HG03521 (cell line): ENCODE data around the gene TMEM263.
A peak's percentile ranks its signal among the peaks of the same experiment; 100 is the strongest.

Experiments
- ATAC-seq: cut with Tn5 transposase; IDR thresholded peaks from one replicate; pipeline ENCODE4 v1.9.1; 2021; ENCODE audit warnings: mild to moderate bottlenecking, moderate library complexity; ENCODE audit not compliant: unreplicated experiment

TMEM263 gene

DNA sequence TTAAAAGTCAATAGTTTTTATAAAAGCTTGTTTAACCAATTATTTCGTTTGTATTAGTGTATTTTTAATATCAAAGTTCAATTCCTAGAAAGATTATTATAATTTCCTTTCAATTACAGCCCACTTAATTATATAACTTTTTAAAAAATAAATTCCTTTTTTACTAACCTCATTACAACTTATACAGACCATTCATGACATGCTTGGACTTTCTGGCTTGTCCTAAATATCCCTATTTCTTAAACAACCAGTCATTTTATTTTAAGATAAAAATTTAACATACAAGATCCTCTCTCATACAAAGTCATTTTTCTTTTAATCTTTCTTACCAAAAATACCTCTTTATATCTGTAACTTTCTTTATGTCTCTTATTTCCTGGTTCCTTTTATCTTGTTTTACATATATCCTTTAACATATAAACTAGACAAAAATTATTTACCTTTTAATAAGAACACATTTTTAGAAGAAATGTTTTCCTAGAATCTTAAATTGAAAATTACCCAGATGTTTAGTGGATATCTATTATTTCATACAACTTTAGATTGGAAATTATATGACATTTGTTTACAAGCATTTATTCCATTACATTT is 10.4 kb upstream of the TMEM263 start:
- ATAC-seq = no peak

DNA sequence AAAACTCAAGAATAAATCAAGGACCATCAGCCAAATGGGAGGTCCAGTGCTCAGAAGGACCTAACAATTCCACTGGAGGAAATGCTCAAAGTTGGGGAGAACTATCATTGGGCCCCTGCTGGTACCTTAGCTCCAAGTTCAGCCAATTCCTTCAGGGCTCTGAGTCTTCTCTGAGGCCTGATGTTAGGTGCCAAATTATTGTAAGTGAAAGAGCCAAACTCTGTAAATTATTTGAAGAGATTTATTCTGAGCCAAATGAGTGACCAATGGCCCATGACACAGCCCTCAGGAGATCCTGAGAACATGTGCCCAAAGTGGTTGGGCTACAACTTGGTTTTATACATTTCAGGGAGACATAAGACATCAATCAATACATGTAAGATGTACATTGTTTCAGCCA is 8.2 kb upstream of the TMEM263 start:
- no peak for ATAC-seq

DNA sequence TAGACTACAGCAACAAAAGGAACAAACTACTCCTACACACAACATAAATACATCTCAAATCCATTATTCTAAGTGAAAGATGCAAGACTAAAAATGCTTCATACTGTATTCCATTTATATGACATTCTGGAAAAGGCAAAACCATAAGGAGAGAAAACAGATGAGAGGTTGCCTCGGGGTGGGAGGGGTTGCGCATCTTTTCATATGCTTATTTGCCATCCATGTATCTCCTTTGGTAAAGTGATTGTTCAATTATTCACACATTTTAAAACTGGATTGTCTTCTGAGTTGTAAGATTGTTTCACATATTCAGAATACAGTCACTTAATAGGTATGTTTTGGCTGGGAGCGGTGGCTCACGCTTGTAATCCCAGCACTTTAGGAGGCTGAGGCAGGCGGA is 5.1 kb upstream of the TMEM263 start:
- ATAC-seq = no peak

DNA sequence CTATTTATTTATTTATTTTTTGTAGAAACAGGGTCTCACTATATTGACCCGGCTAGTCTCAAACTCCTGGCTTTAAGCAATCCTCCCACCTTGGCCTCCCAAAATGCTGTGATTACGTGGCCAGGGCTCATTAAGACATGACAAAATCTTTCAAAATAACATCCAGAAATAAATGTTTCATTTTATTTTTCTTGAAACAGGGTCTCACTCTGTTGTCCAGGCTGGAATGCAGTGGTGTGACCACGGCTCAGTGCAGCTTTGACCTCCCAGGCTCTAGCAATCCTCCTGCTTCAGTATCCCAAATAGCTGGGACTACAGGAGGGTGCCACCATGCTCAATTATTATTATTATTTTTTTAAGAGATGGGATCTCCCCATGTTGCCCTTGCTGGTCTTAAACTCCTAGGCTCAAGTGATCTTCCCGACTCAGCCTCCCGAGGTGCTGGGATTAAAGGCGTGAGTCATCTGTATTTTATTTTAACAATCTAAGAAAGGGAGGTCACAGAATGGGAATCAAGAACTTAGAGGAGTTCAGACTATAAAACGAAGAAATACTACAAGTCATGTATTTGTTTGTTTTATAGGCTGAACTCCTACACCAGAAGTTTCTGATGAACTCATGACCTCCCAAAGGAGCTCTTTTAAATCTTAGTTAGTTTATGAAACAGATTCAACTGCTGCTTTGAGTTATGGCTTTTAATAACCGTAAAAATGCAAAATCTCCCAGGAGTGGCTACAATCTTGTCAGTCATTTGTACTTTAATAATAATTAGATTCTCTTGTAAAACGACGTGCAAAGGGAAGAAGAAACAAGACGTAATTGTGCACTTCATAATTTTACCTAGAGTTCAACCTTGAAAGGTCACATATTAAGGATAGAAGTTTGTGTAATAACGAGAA is 2.1 kb upstream of the TMEM263 start:
- no peak for ATAC-seq

DNA sequence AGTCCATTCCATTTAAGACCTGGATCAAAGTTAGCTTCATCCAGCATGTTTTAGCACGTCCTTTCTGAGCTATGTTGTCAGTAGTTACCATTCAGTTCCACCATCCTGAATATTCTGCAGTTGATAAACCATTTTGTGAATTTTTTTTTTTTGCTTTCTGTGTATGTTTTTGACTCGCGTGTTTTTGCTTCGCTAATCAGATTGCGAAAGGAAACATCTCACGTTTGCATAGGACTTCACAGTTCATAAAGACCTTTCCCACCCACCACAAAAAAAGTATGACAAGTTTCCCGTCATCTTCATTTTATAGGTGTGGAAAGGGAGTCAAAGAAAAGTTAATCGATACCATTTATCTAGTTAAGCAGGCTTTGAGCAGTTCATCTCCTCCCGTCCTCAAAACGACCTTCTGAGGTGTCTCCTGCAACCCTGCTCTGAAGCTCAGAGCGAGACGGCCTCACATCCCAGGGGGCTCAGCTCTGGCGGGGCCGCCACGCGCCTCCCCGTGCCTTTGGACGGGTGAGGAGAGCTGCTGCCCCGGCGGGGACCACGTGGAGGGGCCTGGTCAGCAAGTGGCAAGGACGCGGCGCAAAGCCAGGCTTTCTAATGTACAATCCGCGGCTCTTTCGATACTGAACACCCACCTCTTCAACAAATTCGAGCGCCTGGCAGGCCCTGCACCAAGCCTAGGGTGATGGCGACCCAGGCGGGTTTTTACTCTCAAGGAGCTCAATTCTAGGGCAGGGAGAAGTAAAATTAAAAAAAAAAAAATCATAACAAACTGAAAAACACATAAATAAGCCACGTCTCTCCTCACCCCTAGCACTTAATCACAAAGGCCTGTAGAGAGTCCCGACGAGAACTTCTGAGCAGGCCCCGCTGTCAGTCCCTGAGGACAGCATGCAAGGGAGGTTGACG is 988 bp upstream of the TMEM263 start:
- peak; percentile 3 for ATAC-seq

DNA sequence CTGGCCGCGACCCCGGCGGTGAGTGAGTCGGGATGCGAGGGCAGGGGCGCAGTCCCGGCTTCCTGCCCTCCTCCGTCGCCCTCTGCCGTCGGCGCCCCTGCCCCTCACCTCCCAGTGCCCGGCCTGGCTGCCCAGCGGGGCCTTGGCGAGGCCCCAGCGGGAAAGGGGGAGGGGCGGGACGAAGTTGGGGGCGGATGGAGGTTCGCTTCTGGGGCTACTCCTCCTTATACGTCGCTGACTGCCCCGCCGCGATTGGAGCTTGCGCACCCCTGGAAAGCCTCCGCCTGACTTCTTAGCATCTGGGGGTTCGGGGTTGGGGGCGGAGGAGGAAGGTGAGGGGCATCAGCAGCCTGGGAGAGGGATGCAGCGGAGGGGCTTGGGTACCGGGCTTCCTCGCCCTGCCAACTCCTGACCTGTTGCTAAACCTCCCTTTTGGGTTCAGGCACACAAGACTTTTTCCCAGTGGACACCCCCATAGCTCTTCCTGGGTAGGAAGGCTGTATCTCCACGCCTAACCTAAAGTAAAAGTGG is 406 bp downstream of the TMEM263 start:
- peak; percentile 35 for ATAC-seq

DNA sequence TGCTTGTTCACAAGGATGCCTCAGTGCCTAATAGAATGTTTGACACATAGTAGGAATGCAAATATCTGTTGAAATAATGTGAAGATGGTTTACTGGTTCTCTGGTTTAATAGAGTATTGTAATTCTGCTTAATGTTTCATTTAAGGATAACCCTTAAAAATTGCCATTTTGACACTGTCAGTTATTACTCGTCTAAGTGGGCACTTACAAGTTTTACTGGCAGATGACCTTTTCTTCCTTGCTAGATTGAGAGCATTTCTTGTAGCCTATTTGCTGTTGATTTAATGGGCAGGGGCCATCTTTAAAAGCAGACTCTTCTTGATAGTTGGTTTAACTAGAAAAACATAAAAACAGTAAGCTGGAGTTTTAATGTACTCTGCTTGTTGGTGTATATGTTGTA is 1.9 kb downstream of the TMEM263 start:
- no peak for ATAC-seq

DNA sequence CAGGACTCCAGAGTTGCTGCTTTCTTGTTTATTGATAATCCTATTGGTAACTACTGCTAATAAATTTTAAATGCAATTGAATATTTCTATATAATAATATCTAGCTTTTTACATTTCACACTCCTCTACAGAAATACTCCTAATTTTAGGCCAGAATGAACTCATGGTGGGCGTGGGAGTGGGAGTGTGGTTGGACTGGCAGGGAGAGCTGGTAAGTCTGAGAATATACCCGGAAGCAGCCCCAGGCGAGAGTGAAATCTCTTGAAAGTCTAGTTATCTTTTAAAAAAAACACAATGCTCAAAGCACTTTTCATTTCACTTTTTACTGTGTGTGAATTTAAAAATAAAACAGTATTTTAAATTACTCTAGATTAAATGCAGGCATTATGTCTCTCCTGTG is 4.7 kb downstream of the TMEM263 start:
- ATAC-seq = no peak

DNA sequence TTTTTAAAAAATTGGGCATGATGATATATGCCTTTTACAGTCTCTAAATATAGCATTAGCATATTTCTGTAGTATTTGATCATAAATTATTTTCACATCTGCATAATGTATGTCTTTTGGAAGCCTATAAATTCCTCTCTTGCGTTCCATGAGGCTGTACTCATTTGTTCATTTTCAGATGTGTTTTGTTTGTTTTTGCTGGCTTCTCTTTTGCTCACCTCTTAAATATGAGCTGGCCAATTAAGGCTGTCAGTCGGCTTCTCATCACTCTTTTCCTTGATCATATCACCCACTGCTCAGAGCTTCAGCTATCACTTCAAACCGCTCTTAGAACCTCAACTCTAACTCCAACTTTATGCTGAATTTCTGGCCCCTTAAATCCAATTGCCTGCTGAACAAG is 6.6 kb downstream of the TMEM263 start:
- ATAC-seq = no peak

DNA sequence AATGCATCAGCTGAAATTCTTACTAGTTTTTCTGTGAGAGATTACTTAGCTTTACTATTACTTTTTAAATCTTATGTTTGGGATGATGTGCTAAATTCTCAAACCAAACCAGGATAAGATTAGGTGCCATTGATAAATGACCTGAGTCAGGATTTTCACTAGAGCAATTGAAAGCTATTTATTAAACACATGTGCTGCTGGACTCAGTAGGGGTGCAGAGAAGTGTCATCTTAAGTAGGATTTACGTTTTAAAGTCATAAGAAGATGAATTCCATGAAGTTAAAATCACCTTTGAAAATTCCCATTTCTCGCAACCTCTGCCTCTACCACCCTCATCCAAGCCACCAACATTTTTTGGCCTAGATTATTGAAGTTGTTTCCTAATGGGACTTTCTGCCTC is 8.8 kb downstream of the TMEM263 start:
- ATAC-seq = no peak

DNA sequence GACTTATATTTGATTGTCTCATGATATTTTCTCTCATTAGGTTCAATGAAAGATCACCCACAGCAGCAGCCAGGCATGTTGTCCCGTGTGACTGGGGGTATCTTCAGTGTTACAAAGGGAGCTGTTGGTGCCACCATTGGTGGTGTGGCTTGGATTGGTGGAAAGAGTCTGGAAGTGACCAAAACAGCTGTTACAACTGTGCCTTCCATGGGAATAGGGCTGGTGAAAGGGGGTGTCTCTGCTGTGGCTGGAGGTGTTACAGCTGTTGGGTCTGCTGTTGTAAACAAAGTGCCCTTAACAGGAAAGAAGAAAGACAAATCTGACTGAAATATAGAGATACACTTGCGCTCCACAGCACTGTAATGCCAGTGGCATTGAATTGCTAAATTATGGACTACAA is 15.4 kb downstream of the TMEM263 start:
- no peak for ATAC-seq

DNA sequence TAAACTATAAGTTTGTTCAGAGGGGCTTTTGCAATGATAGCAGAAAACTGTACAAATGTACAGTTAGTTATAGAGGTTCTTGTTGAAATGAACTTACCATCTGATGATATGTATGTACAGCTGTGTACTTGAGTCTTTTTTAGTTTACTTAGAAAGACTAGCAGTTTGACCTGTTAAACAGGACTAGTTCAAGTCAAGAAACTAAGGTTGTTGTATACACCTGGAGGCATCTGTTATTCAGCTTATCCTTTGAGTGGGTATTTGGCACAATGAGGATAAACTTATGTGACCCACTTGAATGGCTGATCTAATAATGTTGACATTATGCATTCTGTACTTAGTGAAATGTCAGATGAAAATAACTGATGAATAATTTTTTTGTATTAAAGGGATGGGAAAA is 17.8 kb downstream of the TMEM263 start:
- ATAC-seq = no peak

DNA sequence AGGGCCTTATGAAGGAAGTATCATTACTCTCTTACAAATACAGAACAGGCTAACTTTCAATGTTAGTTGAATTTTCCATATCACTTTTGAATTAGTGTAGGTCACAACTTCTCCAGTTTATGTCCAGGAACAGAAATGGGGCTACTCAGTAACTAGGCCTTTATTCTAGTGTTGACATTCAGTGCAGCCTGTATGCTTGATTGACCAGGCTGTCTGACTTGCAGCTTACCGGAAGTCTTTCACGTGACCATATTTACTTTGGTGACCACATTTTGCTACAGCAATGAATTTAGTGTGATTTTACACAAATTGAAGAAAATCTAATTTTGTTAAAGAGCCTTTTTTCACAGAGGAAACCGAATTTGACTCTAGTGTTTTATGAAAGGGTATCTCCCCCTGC is 18.8 kb downstream of the TMEM263 start:
- ATAC-seq = peak; percentile 79

DNA sequence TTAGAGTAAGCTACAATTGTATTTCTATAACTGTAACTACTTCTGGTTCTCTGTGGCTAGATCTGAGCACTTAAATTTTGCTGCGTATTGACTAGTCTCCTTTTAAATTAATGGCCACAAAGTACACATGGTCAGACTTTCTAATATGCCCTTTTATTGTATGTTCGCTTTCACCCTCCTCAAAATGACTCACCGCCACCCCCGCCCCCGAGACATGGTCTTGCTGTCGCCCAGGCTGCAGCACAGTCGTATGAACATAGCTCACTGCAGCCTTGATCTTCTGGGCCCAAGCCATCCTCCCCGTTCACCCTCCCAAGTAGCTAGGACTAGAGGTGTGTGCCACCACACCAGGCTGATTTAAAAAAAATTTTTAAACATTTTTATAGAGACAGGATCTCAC is 19.4 kb downstream of the TMEM263 start:
- no peak for ATAC-seq

DNA sequence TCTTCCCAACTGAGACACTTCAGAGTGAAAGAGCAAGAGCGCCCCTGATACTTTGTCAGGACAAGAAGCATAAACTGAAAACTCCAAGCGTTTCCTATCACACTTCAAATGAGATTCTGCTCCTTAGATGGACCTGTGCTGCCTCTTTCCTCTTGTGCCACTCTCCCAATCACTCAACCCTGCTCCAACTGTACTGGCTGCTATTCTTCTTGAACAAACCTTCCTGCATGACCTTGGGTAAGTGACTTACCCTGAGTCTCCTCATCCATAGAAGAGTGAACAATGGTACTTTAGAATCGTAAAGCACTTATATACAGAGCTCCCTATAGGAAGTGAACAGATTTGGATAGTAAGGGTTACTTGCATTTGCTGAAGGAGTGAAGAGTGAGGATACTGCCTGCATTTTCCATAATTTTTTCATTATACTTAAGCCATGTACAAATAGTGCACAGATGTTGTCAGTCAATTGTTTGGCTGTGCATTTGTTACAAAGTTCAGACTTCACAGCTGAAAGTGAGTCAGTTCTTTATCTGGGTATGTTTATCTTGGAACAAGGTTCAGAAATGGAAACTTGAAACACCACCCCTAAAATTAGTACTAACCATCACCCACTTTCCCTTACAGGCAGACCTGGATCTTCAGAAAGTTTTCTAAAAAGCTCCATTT is 20.4 kb downstream of the TMEM263 start:
- no peak for ATAC-seq

DNA sequence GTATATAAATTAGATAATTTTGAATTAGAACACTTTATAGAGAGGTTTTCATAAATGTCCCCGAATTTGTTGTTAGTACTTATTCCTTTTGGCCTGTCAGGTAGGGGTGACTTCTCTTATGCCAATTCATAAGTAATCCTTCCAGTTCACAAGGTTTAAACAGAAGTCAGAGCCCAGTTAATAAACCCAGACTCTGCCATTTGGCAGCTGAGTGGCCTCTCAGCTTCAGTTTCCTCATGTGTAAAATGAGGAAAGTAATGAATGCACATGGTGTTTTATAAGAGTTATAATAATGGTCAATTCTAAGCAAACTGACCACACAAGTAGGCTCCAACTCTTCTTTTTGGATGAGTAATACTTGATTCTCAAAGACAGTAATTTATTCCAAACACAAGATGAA is 21.0 kb downstream of the TMEM263 start:
- no peak for ATAC-seq

DNA sequence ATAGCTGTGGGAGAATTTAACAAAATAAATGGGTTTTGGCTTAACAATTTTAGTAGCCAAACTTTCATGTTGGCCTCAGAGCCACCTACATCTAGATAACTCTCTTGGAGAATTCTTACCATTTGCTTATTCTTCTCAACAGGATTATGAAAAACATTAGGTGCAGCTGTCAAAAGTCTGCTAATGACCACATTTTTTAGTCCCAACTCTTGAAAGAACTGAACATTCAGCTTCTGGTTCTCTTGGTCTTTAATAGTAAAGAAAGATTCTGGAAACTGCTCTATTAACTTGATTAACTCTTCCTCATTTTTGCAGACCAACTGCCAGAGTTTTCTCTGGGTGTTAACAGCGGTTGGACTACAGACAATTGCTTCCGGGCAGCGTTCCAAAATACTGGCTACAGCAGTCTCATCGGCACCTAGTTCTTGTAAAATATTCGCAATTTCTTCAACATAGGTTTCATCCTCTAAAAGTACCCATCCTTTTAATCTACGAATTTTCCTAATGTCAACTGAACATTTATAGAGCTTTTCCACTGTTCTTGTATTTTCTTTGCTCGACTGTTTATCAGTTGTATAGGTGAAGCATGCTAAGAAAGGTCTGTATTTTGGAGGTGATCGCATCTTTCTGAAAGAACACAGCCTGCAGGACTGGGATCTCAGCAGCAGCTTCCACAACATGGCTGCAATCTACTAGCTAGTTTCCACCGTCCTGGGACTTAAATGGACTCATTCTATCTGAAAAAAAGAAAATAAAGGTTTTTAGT is 22.5 kb downstream of the TMEM263 start:
- ATAC-seq = no peak

DNA sequence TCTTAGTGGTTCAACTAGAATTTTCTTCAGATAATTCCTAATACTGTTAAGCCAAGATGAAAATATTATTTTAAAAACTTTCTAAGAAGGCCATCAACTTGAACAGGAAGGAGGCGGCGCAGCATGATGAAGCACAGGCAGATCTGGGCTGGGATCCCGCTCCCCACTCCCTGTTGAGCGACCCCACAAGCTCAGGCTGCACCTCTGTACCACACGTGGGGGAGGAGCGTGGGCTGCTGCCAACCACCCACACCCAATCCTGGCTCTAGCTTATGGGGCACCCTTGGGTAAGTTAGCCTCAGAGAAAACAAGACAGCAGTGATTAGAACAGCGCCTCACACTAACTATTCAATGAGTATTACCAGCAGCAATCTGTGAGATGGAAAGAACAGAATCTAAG is 25.2 kb downstream of the TMEM263 start:
- ATAC-seq = no peak

DNA sequence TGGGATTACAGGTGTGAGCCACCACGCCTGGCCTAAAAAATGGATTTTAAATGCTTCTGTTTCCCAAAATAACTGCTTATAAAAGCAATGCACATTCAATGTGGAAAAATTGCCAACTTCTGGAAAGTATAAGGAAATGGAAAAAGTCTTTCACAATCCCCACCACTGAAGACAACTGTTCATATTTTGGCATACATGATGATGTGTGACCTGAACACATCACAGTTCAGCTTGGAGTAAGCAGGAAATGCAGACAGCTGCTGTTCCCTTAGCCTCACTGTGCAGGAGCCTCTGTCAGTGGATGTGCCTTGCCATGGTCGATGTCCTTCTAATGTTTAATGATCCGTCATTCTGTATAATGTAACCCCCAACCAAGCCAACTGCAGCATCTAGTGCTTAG is 26.1 kb downstream of the TMEM263 start:
- ATAC-seq = no peak

DNA sequence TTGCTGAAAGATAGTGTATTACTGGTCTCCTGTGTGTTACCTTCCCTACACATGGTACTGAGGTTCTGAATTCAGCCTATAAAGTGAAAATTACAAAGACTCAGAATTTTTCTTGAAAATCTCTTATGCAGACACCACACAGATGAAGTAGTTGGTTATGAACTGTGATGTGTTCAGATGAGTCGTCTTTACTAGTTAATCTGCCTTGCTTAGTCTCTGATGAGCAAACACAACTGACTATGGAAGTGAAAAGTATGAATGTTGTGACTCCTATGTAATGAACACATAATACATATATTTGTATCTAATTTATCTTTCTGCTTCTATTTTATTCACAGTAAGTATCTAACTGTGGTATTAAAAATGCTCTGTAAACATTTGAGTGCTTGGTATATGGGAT is 26.5 kb downstream of the TMEM263 start:
- no peak for ATAC-seq
